NCI-H526 treated with DMSO at 0.1 percent for 48 hours (cell line): Measurements from ENCODE around the gene PCBD1.
"Not testable (repeated sequence)": the region's sequence is repeated elsewhere in the genome, so short reads cannot be mapped to it uniquely, and the experiment has no call there.

Experiments used
- DNase-seq: peaks from one replicate; lab custom pipeline; 2025; lab: John Stamatoyannopoulos, UW

The PCBD1 gene

DNA sequence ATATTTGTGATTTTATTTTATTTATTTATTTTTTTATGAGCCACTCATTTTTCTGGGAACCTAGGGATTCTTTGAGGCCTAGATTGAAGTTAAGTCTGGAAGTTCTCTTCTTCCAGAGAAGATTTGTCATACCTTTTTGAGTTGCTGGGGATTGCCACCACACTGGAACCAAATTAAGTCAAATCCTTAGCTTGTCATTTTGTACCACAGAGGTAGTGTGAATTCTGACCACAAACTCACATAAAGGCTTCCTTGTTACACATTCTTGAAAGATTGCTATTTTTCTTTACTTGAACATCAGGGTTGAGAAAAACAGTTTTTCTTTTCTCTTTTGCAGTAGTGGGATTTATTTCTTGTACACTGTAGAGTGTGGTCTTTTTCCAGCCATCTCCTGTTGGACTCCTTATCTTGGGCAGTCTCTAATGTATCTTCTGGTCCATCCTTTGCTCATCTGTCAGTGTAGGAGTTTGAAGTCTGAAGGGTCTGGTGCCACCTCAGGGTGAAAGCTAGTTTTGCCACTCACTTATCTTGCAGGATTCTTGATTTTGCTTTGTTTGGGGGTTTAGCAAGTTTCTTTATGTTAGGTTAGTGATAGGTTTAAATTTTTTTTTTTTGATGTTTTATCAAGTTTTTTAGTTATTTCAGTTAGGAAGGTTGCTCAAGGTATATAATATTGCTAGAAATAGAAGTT, 24.8 kb downstream of the PCBD1 start:
- DNase-seq: no peak

- DNase-seq: not testable (repeated sequence)
Observed at GRCh38 chr10:70861495-70862197, 26.7 kb downstream of the PCBD1 start.

DNA sequence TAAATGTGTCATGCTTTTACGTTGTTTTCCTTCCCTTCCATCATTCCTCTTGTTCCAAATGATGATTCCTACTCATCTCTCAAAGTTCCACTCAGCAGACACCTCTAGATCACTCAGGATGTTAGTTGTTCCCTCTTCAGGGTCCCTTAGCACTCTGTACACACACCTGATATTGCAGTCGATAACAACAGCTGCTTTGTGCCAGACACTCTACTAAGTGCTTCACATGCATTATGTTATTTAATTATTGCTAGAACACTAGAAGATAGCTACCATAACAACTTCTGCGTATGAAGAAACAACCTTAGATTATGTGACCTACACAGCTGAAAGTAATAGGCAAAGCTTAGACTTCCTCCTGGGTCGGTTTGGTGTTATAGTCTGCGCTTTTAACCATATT, 29.6 kb downstream of the PCBD1 start:
- no peak for DNase-seq

- DNase-seq: no peak
Observed at GRCh38 chr10:70856454-70856853, 31.9 kb downstream of the PCBD1 start.

DNA sequence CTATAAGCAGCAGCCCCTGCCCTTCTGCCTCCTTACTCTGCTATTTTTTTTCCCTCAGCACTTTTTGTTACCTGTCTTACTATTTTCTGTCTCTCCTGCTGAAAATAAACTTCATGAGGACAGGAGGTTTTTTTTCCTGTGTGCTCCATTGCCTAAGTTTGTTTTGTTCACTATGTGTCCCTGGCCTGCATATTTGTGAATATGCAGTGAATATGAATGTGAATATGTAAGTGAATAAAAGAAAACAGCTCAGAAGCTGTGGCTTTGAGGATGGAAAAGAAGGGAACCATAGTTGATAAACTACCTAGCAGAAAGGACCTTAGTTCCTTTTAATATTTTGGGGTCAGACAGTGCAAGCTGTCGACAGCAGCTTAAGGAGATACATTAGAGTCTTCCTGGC, 34.9 kb downstream of the PCBD1 start:
- no peak for DNase-seq

DNA sequence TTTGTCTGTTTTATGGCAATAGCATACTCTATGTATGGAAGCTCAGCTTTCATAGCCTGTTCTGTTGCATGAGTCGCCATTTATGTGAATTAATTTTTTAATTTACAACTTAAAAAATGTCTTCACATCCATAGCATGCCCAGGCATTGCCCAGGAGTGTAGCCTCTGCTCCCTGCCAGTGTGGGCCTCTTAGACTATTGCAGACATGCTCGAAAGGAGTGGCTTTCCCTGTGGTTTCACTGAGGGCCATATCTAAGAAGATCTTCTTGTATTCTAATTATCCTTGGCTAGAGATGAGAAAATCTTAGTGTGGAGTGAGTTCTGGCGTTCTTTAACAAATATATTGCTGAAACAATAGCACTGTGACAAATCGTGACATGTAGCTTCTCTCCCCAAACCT, 35.3 kb downstream of the PCBD1 start:
- no peak for DNase-seq

DNA sequence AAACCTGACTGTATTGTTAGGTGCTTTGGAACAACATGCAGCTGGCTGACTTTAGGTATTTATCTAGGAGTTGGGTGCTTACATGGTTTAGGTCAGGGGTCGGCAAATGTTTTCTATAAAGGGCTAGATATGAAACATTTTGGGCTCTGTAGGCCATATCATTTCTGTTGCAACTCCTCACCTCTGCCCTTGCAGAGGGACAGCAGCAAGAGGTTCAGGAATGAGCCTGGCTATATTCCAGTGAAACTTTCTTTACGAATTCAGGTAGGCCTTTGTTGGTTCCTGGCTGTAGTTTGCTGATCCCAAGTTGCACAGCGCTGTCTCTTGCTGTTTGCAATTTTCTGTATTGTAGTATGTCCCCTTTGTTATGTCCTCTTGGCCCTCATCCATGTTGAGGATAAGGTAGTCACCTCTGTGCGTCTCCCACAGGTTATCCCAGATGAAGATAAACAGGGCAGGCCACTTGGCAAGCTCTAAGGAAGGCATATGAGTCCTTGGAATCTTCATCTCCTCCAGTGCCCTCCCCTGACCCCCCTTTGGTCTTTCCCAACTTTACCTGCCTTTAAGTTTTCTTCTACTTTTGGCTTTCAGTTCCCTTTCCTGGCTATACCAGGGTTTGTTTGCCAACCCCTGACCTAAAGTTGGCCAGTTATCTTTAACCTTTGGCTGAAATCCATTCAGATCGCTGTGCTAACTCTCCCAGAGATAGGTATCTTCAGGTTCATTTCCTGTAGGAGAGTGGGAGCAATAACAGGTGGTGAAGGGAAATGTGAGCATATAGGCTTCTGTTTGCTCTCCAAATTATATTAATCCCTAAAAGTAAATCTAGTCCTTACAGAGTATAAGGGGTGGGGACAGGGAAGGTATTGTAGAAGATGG, 36.5 kb downstream of the PCBD1 start:
- no peak for DNase-seq

DNA sequence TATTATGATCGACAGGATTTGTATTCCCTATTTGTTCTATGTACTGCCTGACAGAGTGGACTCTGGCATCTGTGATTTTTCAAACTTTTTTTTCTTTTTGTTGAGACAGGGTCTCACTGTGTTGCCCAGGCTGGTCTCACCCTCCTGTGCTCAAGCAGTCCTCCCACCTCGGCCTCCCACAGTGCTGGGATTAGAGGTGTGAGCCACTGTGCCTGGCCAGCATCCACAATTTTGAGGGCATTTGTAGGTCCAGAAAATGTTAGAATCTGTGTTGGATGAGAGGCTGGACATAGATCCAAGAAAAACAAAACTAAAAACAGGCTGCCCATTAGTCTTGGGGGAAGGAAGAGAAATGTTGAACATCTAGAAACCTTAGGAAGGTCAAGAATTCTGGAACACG, 38.3 kb downstream of the PCBD1 start:
- DNase-seq: no peak

DNA sequence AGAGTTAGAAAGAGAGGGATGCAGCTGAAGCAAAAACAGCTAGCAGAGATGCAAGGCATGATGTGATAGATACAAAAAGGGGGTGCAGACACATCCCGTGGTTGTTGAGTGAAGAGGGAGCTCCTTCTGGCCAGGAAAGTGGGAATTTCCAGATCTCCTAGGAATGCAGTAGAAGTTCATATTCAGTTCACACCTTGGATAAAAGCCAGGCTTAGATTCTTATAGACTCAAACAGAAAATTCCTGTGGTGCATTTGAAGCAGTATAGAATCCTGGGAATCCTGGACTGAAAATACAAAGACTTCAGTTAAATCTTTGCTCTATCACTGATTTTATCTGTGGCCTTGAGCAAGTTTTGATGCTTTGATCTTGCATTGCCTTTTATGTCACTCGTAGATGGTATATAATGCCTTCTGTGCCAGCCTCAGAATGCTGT, 38.8 kb downstream of the PCBD1 start:
- DNase-seq: no peak

DNA sequence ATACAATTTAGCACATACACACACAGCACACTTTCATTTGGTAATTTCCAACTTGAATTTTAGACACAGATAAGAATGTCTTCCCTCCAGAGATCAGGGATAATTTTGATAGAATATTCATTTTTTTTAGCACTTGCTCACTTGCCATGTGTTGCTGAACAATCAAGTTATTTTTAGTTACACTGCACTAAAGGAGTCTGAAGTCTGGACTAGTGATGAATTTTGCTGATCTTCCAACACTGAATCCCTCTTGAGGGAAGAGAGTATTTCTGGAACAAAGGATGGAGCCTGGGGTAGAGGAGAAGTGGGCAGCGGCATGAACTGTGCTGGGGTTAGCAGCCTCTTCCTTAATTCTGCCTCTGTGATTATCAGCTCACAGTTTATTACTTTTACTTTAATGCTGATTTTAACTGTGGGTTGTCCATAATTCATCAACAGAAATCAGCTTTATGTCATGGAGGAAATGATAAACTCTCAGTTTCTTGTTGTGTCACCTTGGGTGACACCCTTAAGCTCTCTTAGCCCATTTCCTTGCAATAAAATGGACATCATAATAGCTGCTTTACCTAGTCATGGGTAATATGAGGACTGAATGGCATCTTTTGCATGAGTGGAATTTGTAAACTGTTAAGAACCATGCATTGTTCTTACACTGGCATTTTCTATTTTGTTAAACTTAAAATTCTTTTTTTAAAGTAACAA, 40.6 kb downstream of the PCBD1 start:
- no peak for DNase-seq

DNA sequence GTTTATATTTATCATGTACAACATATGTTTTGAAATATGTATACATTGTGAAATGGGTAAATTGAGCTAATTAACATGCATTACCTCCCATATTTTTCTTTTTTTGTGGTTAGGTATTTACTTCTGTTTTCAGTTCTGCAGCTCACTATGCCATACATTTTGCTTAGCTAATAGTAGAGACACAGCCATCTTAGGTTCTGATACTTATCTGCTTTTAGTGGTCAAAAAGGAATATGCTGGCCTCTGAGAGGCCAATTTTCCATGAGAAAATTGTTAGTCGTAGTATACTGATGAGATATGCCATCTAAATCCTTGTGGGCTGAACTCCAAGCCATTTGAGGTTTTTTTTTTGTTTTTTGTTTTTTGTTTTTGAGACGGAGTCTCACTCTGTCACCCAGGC, 41.6 kb downstream of the PCBD1 start:
- DNase-seq: no peak

DNA sequence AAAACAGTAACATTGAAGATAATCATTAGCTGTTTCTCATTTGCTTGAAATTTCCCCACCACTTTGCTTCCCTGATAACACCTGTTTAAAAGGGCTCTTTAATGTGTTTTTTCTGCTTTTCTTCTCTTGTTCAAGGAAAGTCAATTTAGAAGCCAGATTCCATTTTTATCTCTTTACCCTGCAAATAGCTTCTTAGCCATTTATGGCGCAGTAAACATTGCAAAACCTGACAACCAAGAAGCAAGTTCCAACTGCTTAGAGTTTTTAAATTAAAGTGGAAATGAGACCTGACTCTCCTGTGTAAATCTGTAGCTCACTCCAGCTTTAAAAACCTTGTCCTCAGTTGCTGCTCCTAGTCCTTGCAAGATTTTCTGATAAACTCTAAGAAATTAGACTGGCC, 42.5 kb downstream of the PCBD1 start:
- DNase-seq: no peak

GRCh38 chr10:70845256-70845655, 43.1 kb downstream of the PCBD1 start:
- DNase-seq: no peak

DNA sequence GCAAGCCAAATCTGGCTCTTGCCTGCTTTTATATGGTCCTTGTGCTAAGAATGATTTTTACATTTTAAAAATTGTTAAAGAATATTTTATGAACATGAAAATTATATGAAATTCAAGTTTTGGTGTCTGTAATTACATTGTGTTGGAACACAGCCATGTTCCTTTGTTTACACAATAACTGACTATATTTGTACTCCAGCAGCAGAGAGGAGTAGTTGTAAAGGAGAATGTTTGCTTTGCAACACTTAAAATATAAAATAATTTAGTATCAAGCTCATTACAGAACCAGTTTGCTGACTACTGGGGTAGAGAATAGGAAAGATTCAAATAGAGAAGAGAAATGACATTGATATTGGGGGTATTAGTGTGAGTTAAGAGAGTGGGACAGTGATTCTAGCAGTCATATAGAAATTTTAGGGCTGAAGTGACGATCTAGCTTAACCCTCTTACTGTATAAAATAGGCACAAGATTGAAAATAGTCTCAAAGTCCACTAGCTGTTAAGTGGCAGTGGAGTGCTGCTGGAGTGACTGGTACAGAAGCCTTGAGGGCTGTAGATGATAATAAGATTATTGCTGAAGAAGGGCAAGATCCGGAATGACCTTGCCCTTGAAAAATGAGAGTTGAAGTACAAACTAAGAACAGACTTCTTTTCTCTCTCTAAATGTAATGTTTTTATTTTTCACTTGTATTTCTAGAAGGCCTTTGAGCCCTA, 44.4 kb downstream of the PCBD1 start:
- no peak for DNase-seq

- no peak for DNase-seq
Observed at GRCh38 chr10:70843333-70843732, 45.0 kb downstream of the PCBD1 start.

- no peak for DNase-seq
Observed at GRCh38 chr10:70840836-70841235, 47.5 kb downstream of the PCBD1 start.

- no peak for DNase-seq
Observed at GRCh38 chr10:70838270-70838805, 50.0 kb downstream of the PCBD1 start.

GRCh38 chr10:70837660-70838059, 50.7 kb downstream of the PCBD1 start:
- no peak for DNase-seq

DNA sequence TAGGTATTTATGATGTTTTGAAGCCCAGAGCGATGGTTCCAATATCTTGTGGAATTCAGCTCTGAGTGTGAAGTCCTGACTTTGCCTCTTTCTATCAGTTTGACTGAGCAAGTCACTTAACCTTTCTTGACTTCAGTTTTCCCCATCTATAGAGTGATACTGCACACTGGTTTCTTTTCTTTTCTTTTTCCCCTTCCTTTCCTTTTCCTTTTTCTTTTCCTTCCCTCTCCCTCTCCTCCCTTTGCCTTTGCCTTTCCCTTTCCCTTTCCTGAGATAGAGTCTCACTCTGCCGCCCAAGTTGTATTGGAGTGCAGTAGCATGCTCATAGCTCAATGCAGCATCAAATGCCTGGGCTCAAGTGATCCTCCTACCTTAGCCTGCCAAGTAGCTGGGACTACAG, 52.0 kb downstream of the PCBD1 start:
- no peak for DNase-seq

DNA sequence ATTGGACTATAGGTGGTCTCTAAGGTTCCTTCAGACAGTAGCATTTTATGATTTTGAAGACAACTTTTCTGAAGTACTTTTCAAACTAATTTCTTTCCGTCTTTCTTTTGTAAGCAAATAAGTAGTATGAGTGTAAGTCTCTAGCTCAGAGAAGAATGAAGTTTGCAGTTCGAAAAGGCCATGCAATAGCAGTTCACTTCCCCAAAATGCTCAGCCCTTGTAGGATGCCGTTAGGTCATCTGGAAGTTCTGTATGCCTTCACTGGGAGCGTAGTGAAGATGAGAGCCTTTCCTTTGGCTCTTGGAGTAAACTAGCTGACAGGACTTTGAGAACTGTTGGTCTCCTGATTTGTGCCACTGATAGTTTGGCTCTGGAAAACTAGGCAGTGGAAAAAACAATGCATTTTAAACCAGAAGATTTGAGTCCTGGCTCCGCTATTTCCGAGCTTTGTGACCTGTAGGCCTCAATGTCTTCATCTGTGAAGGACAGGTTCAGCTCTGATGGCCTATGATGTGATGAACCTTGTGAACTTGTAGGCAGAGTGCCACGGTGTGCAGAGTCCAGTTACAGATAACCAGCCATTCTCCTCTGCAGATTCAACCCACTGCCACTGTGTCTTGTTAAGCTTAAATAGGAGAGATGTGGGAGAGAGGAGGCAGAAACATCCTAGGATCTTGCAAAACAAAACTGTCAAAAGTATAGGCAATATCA, 53.8 kb downstream of the PCBD1 start:
- no peak for DNase-seq

GRCh38 chr10:70834021-70834420, 54.3 kb downstream of the PCBD1 start:
- no peak for DNase-seq
